Stomach smooth muscle (tissue), 2 donors: ENCODE results near the gene MANSC4.
A peak's percentile ranks its signal among the peaks of the same experiment; 100 is the strongest.

Source experiments
- H3K27ac ChIP-seq: one replicate; pipeline ENCODE4 v1.7.0; 2013; ENCODE audit warnings: mild to moderate bottlenecking, low read length, inconsistent platforms
- H3K27me3 ChIP-seq, 2 donors: one replicate each; pipeline ENCODE4 v1.7.0; 2013; ENCODE audit warnings: low read length in 2 of 2; ENCODE audit not compliant: insufficient read depth in 2 of 2, control insufficient read depth in 1 of 2
- H3K36me3 ChIP-seq, 2 donors: one replicate each; pipeline ENCODE4 v1.7.0; 2013; ENCODE audit warnings: low read length in 2 of 2; ENCODE audit not compliant: control insufficient read depth in 2 of 2, insufficient read depth in 2 of 2
- H3K4me1 ChIP-seq: one replicate; pipeline ENCODE4 v1.7.0; 2013; ENCODE audit warnings: low read length; ENCODE audit not compliant: control insufficient read depth, insufficient read depth
- H3K4me3 ChIP-seq, 2 donors: one replicate each; pipeline ENCODE4 v1.7.0; 2013; ENCODE audit warnings: low read length in 2 of 2
- H3K9ac ChIP-seq, 2 donors: one replicate each; pipeline ENCODE4 v1.7.0; 2013; ENCODE audit warnings: low read length in 2 of 2, mild to moderate bottlenecking in 1 of 2
- H3K9me3 ChIP-seq, 2 donors: one replicate each; pipeline ENCODE4 v1.7.0; 2013; ENCODE audit warnings: low read length in 2 of 2; ENCODE audit not compliant: control insufficient read depth in 2 of 2
- donor health status: healthy.
- donor health status: Pancreatic carcinoma.

Gene MANSC4

GRCh38 chr12:27779920-27780611 is at the start of gene MANSC4, which contains the start of gene KLHL42:
Gene MANSC4 (minus strand): TSS chr12:27780236. CDS start chr12:27771276, 8,960 bp downstream.
Gene KLHL42 (plus strand): TSS chr12:27780233. CDS start chr12:27780331, 98 bp downstream.
- H3K4me3 ChIP-seq, result peak within 1 kb of the TSS; percentile 94 to 98
- no peaks in the 10 kb centered on the region for H3K36me3 ChIP-seq
- H3K9ac ChIP-seq, result peak within 1 kb of the TSS; percentile 96 to 99
- H3K27me3 ChIP-seq, result no peaks in the 10 kb centered on the region
- peak within 1 kb of the TSS; percentile 92 for H3K27ac ChIP-seq
- H3K9me3 ChIP-seq, result no peaks in the 10 kb centered on the region
- peaks cover 22% of the 10 kb centered on the region for H3K4me1 ChIP-seq

DNA sequence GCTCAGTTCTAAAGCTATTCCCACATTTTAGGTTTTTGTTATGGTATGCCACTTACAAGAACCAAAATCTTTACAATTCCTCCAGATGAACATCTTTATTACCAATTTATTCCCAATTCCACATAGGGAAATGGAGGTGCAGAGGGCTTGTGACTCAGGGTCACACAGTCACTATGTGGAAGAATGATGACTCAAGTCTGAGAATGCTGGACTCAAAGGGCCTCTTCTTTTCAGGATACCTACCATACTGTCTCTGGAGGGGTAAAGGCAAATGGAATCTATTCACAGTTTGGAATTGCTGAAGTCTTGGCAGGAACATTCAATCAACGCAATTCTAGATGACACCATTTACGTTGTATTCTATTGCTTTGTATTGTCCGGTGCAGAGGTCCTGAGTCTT is 48.2 kb upstream of the MANSC4 start:
- Histone ChIP-seq H3K9ac (no peak overlapping the region), H3K27ac (no peak overlapping the region), H3K27me3 (no peaks in the 10 kb centered on the region), H3K9me3 (no peaks in the 10 kb centered on the region), H3K4me1 (peaks cover 2% of the 10 kb centered on the region), H3K4me3 (no peak overlapping the region), H3K36me3 (no peaks in the 10 kb centered on the region)

DNA sequence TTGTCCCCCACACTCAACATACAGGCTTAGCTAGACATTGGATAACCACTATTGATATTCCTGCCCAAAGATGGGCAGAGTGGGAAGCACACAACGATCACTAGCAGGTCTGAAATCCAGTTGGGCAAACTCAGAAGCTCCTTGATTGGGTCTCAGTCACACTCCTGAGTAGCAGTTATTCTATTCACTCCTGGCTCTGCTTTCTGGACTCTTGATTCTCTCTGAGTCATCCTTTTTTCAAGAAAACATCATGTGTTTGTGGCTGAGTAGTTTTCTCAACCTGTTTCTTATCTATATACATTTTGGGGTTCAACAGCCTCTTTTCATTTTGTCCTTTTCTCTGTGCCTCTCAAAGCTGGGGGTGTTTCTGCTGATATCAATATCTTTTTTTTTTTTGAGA is 46.0 kb upstream of the MANSC4 start:
- Histone ChIP-seq H3K36me3 (no peaks in the 10 kb centered on the region), H3K9me3 (no peaks in the 10 kb centered on the region), H3K4me1 (peaks cover 5% of the 10 kb centered on the region)

GRCh38 chr12:27824126-27824842 is 44.2 kb upstream of the MANSC4 start:
- Histone ChIP-seq H3K27me3 (no peaks in the 10 kb centered on the region), H3K4me1 (peaks cover 21% of the 10 kb centered on the region), H3K4me3 (no peak overlapping the region), H3K36me3 (no peaks in the 10 kb centered on the region), H3K9ac (no peak overlapping the region), H3K27ac (no peak overlapping the region), H3K9me3 (no peaks in the 10 kb centered on the region)

More for the DNA sequence above, 46.0 kb upstream of the MANSC4 start:
- H3K27ac ChIP-seq, result no peak overlapping the region
- H3K4me3 ChIP-seq, result no peak overlapping the region
- H3K27me3 ChIP-seq, result no peaks in the 10 kb centered on the region
- H3K9ac ChIP-seq, result no peak overlapping the region

GRCh38 chr12:27823038-27823437 is 43.0 kb upstream of the MANSC4 start:
- Histone ChIP-seq H3K4me3 (no peak overlapping the region), H3K9me3 (no peaks in the 10 kb centered on the region), H3K36me3 (no peaks in the 10 kb centered on the region), H3K27ac (no peak overlapping the region), H3K9ac (no peak overlapping the region), H3K4me1 (peaks cover 26% of the 10 kb centered on the region), H3K27me3 (no peaks in the 10 kb centered on the region)

GRCh38 chr12:27822076-27822712 is 42.2 kb upstream of the MANSC4 start:
- Histone ChIP-seq H3K27ac (no peak overlapping the region), H3K36me3 (no peaks in the 10 kb centered on the region), H3K27me3 (no peaks in the 10 kb centered on the region), H3K9me3 (no peaks in the 10 kb centered on the region), H3K4me1 (peaks cover 30% of the 10 kb centered on the region), H3K9ac (no peak overlapping the region), H3K4me3 (no peak overlapping the region)

DNA sequence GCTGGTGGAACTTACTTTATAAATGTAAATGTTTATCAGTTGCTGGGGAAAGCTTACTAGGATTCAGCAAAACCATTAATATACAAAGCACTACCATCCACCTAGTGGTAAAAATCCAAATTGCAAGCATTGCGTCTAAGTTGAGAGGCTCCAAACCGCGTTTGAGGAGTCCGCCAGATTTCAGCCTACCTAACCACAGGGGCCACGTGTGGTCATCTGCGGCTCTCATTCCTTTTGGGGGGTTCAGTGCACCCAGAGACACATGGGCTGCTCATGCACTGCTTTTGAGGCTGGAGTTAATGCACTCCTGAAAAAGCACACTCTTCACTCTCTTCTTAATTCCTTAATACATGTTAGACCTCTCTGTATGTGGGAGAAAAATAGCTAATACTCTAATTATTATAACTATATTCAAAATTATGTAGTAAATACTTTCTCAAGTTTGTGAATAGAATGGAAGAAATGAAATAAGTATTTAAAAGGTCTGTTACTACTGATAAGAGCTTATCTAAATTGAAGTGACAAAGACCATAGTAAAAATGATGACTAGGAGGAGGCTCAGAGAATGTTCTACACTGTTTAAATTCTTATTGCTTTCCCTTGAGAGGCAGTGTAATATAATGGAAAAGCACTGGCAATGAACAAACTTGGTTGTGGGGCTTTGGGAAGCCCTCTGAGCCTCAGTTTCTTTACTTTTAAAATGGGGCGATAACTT is 41.4 kb upstream of the MANSC4 start:
- Histone ChIP-seq H3K4me3 (peak overlapping the region; percentile 21 to 69), H3K27ac (no peak overlapping the region), H3K4me1 (peaks cover 30% of the 10 kb centered on the region), H3K27me3 (no peaks in the 10 kb centered on the region), H3K9ac (peak overlapping the region in 1 of 2 donors; percentile 37), H3K9me3 (no peaks in the 10 kb centered on the region), H3K36me3 (no peaks in the 10 kb centered on the region)

GRCh38 chr12:27820564-27820963 is 40.5 kb upstream of the MANSC4 start:
- no peak overlapping the region for H3K27ac ChIP-seq
- H3K9me3 ChIP-seq, result no peaks in the 10 kb centered on the region
- no peak overlapping the region for H3K9ac ChIP-seq
- H3K27me3 ChIP-seq, result no peaks in the 10 kb centered on the region
- H3K36me3 ChIP-seq, result no peaks in the 10 kb centered on the region
- H3K4me1 ChIP-seq, result peaks cover 30% of the 10 kb centered on the region
- no peak overlapping the region for H3K4me3 ChIP-seq

DNA sequence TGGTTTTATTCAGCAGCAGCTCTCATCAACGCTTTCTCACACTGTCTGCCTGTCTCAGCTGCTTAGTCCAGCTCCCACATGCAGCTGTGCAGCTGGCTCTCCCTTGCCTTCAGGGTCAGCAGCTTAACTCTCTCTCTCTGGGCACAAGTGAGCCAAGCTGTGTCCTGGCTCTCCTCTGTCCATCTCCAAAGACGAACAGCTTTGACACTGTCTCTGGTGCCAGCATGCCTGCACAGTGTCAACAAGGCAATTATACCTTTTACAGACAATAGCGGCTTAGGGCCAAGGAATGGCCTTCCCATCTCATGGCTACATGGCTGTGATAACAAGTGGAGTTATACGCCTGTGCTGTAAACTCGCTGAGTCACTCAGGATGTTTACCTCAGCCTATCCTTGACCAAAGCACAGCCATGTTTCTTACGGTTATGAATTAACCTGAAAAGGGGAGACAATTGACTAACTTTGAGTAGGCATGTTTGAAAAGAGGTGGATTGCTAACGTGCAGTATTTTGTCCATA is 38.4 kb upstream of the MANSC4 start:
- Histone ChIP-seq H3K27me3 (no peaks in the 10 kb centered on the region), H3K4me1 (peaks cover 29% of the 10 kb centered on the region), H3K36me3 (no peaks in the 10 kb centered on the region), H3K27ac (peak overlapping the region; percentile 67), H3K9ac (no peak overlapping the region), H3K4me3 (peak overlapping the region in 1 of 2 donors; percentile 29), H3K9me3 (no peaks in the 10 kb centered on the region)

GRCh38 chr12:27817766-27818165 is 37.7 kb upstream of the MANSC4 start:
- H3K9ac ChIP-seq, result no peak overlapping the region
- H3K4me1 ChIP-seq, result peaks cover 28% of the 10 kb centered on the region
- no peak overlapping the region for H3K4me3 ChIP-seq
- H3K9me3 ChIP-seq, result no peaks in the 10 kb centered on the region
- H3K27me3 ChIP-seq, result no peaks in the 10 kb centered on the region
- no peaks in the 10 kb centered on the region for H3K36me3 ChIP-seq
- peak overlapping the region; percentile 67 for H3K27ac ChIP-seq
